OCI-LY3 (cell line): ENCODE results near the gene UBQLN1.

Experiments
- H2AFZ ChIP-seq: fragments of 200-600, 300-600 bp; shearing (Covaris generic); 2 replicates; pipeline ENCODE4 v1.6.0; 2014; ENCODE audit warnings: antibody characterized with exemption, low read depth, low read length
- H3K27ac ChIP-seq: fragments of 200-600, 300-600 bp; sonication (generic); 2 replicates; pipeline ENCODE4 v1.5.1; 2014; ENCODE audit warnings: mild to moderate bottlenecking, low read length, moderate library complexity, mixed read lengths
- H3K27me3 ChIP-seq: fragments of 200-600, 300-600 bp; sonication (generic); 2 replicates; pipeline ENCODE4 v1.6.1; 2014; ENCODE audit warnings: low read depth, low read length, mixed read lengths
- H3K36me3 ChIP-seq: fragments of 200-600, 300-600 bp; sonication (generic); replicated peaks from 2 replicates; pipeline ENCODE3; 2014; ENCODE audit warnings: low read depth, low read length, mixed read lengths
- H3K4me1 ChIP-seq: fragments of 300-600, 200-600 bp; sonication (generic); 2 replicates; pipeline ENCODE4 v1.6.1; 2014; ENCODE audit warnings: low read length, mixed read lengths
- H3K4me2 ChIP-seq: fragments of 200-600, 300-600 bp; sonication (generic); 2 replicates; pipeline ENCODE4 v1.6.1; 2014; ENCODE audit warnings: low read length, mixed read lengths
- H3K4me3 ChIP-seq: fragments of 300-600, 200-600 bp; sonication (generic); 2 replicates; pipeline ENCODE4 v1.5.1; 2014; ENCODE audit warnings: antibody characterized with exemption, mild to moderate bottlenecking, low read length, moderate library complexity
- H3K79me2 ChIP-seq: fragments of 300-600, 200-600 bp; shearing (Covaris generic); 2 replicates; pipeline ENCODE4 v1.6.1; 2014; ENCODE audit warnings: mild to moderate bottlenecking, low read length, mixed read lengths
- H3K9ac ChIP-seq: fragments of 300-600, 200-600 bp; shearing (Covaris generic); 2 replicates; pipeline ENCODE4 v1.6.0; 2014; ENCODE audit warnings: mild to moderate bottlenecking, low read length, moderate library complexity
- H3K9me3 ChIP-seq: fragments of 200-600, 300-600 bp; shearing (Covaris generic); 2 replicates; pipeline ENCODE4 v1.6.1; 2014; ENCODE audit warnings: low read length, mixed read lengths; ENCODE audit not compliant: insufficient read depth
- H4K20me1 ChIP-seq: fragments of 200-600, 300-600 bp; sonication (generic); 2 replicates; pipeline ENCODE4 v1.6.1; 2016; ENCODE audit warnings: low read length, mixed read lengths; ENCODE audit not compliant: insufficient read depth
- EZH2phosphoT487 ChIP-seq: fragments of 200-600 bp; shearing (Covaris generic); IDR thresholded peaks from 2 replicates; pipeline ENCODE4 v1.6.1; 2018; ENCODE audit warnings: antibody characterized with exemption, mixed run types, low read depth
- TF ChIP-seq, protein P1 (sequence below): fragments of 200-600, 300-600 bp; sonication (generic); IDR thresholded peaks from 2 replicates; pipeline ENCODE4 v1.5.1; 2014; ENCODE audit warnings: antibody characterized with exemption, low read length, low read depth

Gene UBQLN1

DNA sequence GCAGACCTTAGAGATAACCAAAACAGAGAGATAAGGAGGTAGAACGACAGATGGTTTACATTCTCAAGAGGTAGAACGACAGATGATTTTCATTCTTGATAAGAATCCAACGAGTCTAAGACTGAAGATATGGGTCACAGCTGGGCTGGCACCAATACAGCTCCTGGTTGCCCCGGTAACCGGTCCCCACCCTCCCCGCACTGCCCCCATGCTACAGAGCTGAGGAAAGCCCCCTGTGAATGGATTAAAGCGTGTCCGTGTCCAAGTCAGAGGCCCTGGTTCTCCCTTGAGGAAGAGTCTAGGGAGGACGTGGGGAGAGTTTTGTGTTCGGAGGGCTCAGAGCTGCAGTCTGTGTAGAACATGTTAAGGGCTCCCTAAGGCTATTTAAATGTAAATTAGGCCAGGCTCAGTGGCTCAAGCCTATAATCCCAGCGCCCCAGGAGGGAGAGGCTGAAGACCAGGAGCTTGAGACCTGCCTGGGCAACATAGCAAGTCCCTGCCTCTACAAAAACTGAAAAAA is 76.8 kb downstream of the UBQLN1 start:
- no peak overlapping the region for H3K4me2 ChIP-seq
- peaks cover 4% of the 10 kb centered on the region; the same call in 1 of the 2 replicates for H3K4me1 ChIP-seq
- no peak overlapping the region for H2AFZ ChIP-seq
- no peaks in the 10 kb centered on the region for H4K20me1 ChIP-seq
- no peak overlapping the region for H3K9ac ChIP-seq
- H3K79me2 ChIP-seq: no peaks in the 10 kb centered on the region
- no peak overlapping the region for H3K4me3 ChIP-seq
- H3K9me3 ChIP-seq: no peaks in the 10 kb centered on the region
- no peaks in the 10 kb centered on the region for H3K27me3 ChIP-seq
- TF ChIP-seq, protein P1, sequence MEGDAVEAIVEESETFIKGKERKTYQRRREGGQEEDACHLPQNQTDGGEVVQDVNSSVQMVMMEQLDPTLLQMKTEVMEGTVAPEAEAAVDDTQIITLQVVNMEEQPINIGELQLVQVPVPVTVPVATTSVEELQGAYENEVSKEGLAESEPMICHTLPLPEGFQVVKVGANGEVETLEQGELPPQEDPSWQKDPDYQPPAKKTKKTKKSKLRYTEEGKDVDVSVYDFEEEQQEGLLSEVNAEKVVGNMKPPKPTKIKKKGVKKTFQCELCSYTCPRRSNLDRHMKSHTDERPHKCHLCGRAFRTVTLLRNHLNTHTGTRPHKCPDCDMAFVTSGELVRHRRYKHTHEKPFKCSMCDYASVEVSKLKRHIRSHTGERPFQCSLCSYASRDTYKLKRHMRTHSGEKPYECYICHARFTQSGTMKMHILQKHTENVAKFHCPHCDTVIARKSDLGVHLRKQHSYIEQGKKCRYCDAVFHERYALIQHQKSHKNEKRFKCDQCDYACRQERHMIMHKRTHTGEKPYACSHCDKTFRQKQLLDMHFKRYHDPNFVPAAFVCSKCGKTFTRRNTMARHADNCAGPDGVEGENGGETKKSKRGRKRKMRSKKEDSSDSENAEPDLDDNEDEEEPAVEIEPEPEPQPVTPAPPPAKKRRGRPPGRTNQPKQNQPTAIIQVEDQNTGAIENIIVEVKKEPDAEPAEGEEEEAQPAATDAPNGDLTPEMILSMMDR: no peak
- TF ChIP-seq EZH2phosphoT487: no peak
- H3K27ac ChIP-seq: no peak overlapping the region
- H3K36me3 ChIP-seq: peaks cover 12% of the 10 kb centered on the region

DNA sequence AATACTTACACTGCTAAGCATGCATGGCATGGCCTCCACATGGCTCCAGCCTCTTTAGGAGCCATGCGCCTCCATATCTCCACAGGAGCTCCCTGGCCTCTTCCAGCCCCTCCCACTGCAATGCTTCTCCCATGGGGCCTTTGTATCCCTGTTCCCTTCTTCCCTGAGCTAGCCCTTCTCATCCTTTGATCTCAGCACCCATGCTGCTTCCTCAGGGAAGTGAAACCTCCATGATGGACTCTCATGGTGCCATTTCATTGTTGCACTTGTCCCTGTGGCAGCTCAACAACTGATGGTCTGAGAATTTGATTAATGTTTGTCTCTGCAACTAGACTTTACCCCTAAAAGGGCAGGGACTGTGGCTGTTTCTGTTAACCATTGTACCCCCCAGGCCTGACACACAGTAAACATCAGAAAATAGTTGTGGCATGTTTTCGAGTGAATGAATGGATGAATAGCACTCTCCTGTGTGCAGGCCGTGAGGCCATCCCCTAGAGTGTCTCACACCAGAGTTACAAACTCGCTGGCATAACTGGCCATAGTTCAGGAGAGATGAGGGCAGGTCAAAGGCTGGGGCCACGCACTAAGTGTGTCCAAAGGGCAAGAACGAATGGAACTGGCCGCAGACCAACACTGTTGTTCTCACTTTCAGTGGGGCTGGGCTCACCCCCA is 78.2 kb downstream of the UBQLN1 start:
- TF ChIP-seq EZH2phosphoT487: no peak
- TF ChIP-seq, protein P1: no peak

DNA sequence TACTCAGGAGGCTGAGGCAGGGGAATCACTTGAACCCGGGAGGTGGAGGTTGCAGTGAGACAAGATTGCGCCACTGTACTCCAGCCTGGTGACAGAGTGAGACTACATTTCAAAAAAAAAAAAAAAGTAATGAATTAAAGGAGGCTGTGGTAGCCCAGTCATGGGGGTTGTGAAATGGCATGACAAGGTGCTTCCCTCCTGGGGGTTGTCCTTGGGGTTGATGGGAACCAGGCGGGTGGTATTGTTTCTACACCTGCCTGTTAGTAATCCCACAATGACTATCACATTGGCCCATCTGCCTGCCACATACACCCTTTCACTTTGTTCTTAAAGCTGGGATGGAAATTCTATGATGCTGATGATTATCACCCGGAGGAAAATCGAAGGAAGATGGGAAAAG is 79.2 kb downstream of the UBQLN1 start:
- H3K4me1 ChIP-seq: peaks cover 9% of the 10 kb centered on the region
- no peak for TF ChIP-seq EZH2phosphoT487
- TF ChIP-seq, protein P1: no peak
- H3K9me3 ChIP-seq: no peaks in the 10 kb centered on the region
- H3K27ac ChIP-seq: no peak overlapping the region
- no peaks in the 10 kb centered on the region for H4K20me1 ChIP-seq
- no peak overlapping the region for H2AFZ ChIP-seq
- no peaks in the 10 kb centered on the region for H3K27me3 ChIP-seq
- no peak overlapping the region for H3K4me3 ChIP-seq
- H3K4me2 ChIP-seq: no peak overlapping the region
- no peak overlapping the region for H3K9ac ChIP-seq
- H3K36me3 ChIP-seq: peaks cover 12% of the 10 kb centered on the region
- H3K79me2 ChIP-seq: peaks cover 3% of the 10 kb centered on the region; the same call in 1 of the 2 replicates

More for the DNA sequence above, 78.2 kb downstream of the UBQLN1 start:
- H3K4me2 ChIP-seq: no peak overlapping the region
- no peak overlapping the region for H3K9ac ChIP-seq
- H2AFZ ChIP-seq: no peak overlapping the region
- no peaks in the 10 kb centered on the region for H4K20me1 ChIP-seq
- H3K36me3 ChIP-seq: peaks cover 12% of the 10 kb centered on the region
- no peaks in the 10 kb centered on the region for H3K9me3 ChIP-seq
- H3K4me1 ChIP-seq: peaks cover 4% of the 10 kb centered on the region; the same call in 1 of the 2 replicates
- H3K79me2 ChIP-seq: no peaks in the 10 kb centered on the region
- H3K27ac ChIP-seq: no peak overlapping the region
- no peaks in the 10 kb centered on the region for H3K27me3 ChIP-seq
- H3K4me3 ChIP-seq: no peak overlapping the region

DNA sequence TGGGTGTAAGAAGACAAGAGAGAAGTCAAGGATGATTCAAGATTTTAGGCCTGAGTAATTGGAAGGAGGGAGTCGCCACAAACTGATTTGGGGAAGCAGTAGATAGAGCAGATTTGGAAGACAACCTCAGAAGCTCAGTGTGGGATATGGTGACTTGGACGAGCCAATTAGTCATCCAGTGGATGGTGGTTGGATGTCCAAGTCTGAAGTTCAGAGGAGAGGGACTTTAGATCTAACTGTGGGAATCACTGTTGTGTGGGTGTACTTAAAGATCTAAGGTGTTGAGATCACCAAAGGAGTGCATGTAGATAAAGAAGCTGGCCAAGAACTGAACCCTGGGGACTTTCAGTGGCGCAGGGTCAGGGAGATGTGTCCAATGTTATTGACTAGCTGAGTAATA is 82.6 kb downstream of the UBQLN1 start:
- Histone ChIP-seq H3K27me3 (peaks cover 5% of the 10 kb centered on the region; the same call in 1 of the 2 replicates), H2AFZ (no peak overlapping the region), H3K36me3 (peaks cover 12% of the 10 kb centered on the region), H4K20me1 (no peaks in the 10 kb centered on the region), H3K9ac (no peak overlapping the region), H3K4me1 (peaks cover 14% of the 10 kb centered on the region), H3K79me2 (peaks cover 7% of the 10 kb centered on the region; the same call in 1 of the 2 replicates), H3K27ac (no peak overlapping the region), H3K4me2 (no peak overlapping the region), H3K4me3 (no peak overlapping the region), H3K9me3 (no peaks in the 10 kb centered on the region)
- TF ChIP-seq, protein P1: no peak
- no peak for TF ChIP-seq EZH2phosphoT487
